ENCODE data around the gene APOH. TPM values are rescaled to one million over a fixed set of nuclear protein-coding genes. Genes with fewer than 3 reads are reported as not detected.

The APOH gene
- total and polyA plus RNA-seq, 2 of the 8 experiments (the other 6 are each of a cell fraction or from before 2014, with no cell fraction given), result not detected

DNA sequence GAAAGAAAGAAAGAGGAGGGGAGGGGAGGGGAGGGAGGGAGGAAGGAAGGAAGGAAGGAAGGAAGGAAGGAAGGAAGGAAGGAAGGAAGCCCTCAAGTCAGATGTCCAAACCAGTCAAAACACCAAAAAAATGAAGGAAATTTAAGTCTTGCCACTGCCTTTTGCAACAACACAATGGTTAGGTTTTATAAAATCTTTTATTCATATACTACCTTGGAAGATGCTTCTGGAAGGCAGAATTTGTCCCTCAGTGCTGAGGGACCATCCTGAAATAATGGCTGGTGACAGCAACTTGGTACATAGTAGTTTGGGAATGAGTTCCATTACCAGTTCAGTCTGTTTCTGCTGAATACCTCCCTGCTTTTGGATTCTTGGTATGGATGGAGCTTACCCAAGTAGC, 7.9 kb downstream of the APOH start:
- Histone ChIP-seq H2BK5ac (ENCODE audit: low read depth, low read length) (no peak overlapping the region), H2BK15ac (ENCODE audit: low read length) (no peak overlapping the region), H3K18ac (ENCODE audit: extremely low read depth, low read length) (no peak overlapping the region), H3K9ac (replicated peaks in 1 of 4; ENCODE audit: extremely low read depth in 1 of 4, low read depth in 3 of 4, low read length in 3 of 4) (no peak overlapping the region), H4K20me1 (replicated peaks in 1 of 2; ENCODE audit: control insufficient read depth in 1 of 2, insufficient read depth in 2 of 2, low read length in 2 of 2) (no peaks in the 10 kb centered on the region), H4K91ac (replicated peaks; ENCODE audit: insufficient read length, low read length) (no peak overlapping the region), H3K9me3 (ENCODE audit: insufficient read depth in 2 of 2, low read depth in 1 of 2, low read length in 1 of 2) (no peaks in the 10 kb centered on the region), H3K14ac (ENCODE audit: insufficient read length) (no peak overlapping the region), H3K4me3 (ENCODE audit: extremely low read depth in 1 of 4, insufficient read depth in 2 of 4, low read depth in 3 of 4, low read length in 4 of 4) (no peak overlapping the region), H3K23me2 (ENCODE audit: low read depth, low read length) (no peaks in the 10 kb centered on the region), H3K4me2 (ENCODE audit: insufficient read depth in 1 of 2, low read depth in 2 of 2, low read length in 2 of 2) (no peak overlapping the region), H2AFZ (ENCODE audit: low read length) (no peak overlapping the region), H4K8ac (ENCODE audit: extremely low read depth, insufficient read depth, low read length) (no peak overlapping the region), H2BK120ac (replicated peaks; ENCODE audit: low read depth, low read length) (no peak overlapping the region), H3K27ac (ENCODE audit: low read depth, low read length) (no peak overlapping the region), H3K4ac (replicated peaks; ENCODE audit: insufficient read length, low read depth, low read length) (no peak overlapping the region), H3K23ac (ENCODE audit: insufficient read length) (no peak overlapping the region), H2BK12ac (ENCODE audit: low read depth, low read length) (no peak overlapping the region), H4K5ac (ENCODE audit: insufficient read length, low read depth, low read length) (no peak overlapping the region), H2AK5ac (ENCODE audit: low read depth, low read length) (no peak overlapping the region), H3K56ac (replicated peaks; ENCODE audit: insufficient read length, low read depth, low read length) (no peak overlapping the region), H3K79me1 (ENCODE audit: low read depth, low read length) (no peaks in the 10 kb centered on the region), H2BK20ac (ENCODE audit: low read length) (no peak overlapping the region), H3K36me3 (ENCODE audit: control insufficient read depth in 2 of 4, insufficient read depth in 4 of 4, low read length in 3 of 4) (no peaks in the 10 kb centered on the region), H3K4me1 (replicated peaks in 1 of 4; ENCODE audit: control insufficient read depth in 3 of 4, insufficient read depth in 4 of 4, low read length in 3 of 4) (no peaks in the 10 kb centered on the region), H3K27me3 (replicated peaks in 1 of 4; ENCODE audit: control insufficient read depth in 3 of 4, extremely low read depth in 1 of 4, insufficient read depth in 3 of 4, low read length in 3 of 4) (no peaks in the 10 kb centered on the region), H3K79me2 (ENCODE audit: control insufficient read depth in 1 of 2, insufficient read depth in 2 of 2, low read length in 2 of 2) (no peaks in the 10 kb centered on the region)
- POLR2A ChIA-PET (ENCODE audit: partially characterized antibody), result no interaction called here
- no peak for FAIRE-seq
- no peak for DNase-seq (ENCODE audit: low read depth in 1 of 2, low spot score in 2 of 2)
- CTCF ChIA-PET (ENCODE audit: partially characterized antibody), result no interaction called here
- TF ChIP-seq EP300 (IDR thresholded peaks at IDR 0.05; ENCODE audit: borderline replicate concordance in 1 of 2, low read depth in 2 of 2, low read length in 2 of 2), result no peak

Measured in H1 (cell line).